Activated CD4-positive, alpha-beta T cell treated with anti-CD3 and anti-CD28 coated beads, Interleukin-2, amount 10 ng/mL, durations not matched to agents 24 days and 14 days (primary cell): ENCODE data around the gene ATRNL1. TPM values are rescaled to one million over a fixed set of nuclear protein-coding genes. Genes with fewer than 3 reads are reported as not detected.

Source experiments
- DNase-seq: peaks from one replicate; pipeline ENCODE4 v3.0.0; 2022
- H3K27ac Mint-ChIP-seq: one replicate; pipeline ENCODE4 v1.8.0; 2022; ENCODE audit warnings: mild to moderate bottlenecking, mixed read lengths
- H3K27me3 Mint-ChIP-seq: one replicate; pipeline ENCODE4 v1.8.0; 2022; ENCODE audit warnings: mixed read lengths
- H3K36me3 Mint-ChIP-seq: one replicate; pipeline ENCODE4 v1.8.0; 2022; ENCODE audit warnings: low read depth, mild to moderate bottlenecking, mixed read lengths
- H3K4me1 Mint-ChIP-seq: one replicate; pipeline ENCODE4 v1.8.0; 2021; ENCODE audit warnings: mixed read lengths
- H3K4me3 Mint-ChIP-seq: one replicate; pipeline ENCODE4 v1.8.0; 2022; ENCODE audit warnings: mild to moderate bottlenecking, moderate library complexity, mixed read lengths
- H3K9me3 Mint-ChIP-seq: one replicate; pipeline ENCODE4 v1.8.0; 2021; ENCODE audit warnings: mixed read lengths
- intact Hi-C: fragments of 100-400 bp; cut with micrococcal nuclease; formaldehyde crosslinking; loops from one replicate; pipeline ENCODE4 v1.15.1; 2023
- total RNA-seq: library from RNA; stranded (reverse); gene quantifications from 2 replicates; pipeline ENCODE4 v1.2.3, GENCODE V29; 2022

Gene ATRNL1
- total RNA-seq, 1 donor from 2014 or later, result 0.26 TPM

GRCh38 chr10:115981081-115981480, 887.9 kb downstream of the ATRNL1 start:
- Mint-ChIP-seq H3K4me1 (no peaks in the 10 kb centered on the region), H3K27ac (no peak overlapping the region), H3K36me3 (no peaks in the 10 kb centered on the region), H3K9me3 (no peaks in the 10 kb centered on the region), H3K4me3 (no peak overlapping the region), H3K27me3 (no peaks in the 10 kb centered on the region)
- intact Hi-C loops, result no loop called here
- DNase-seq, result no peak

- Mint-ChIP-seq H3K4me3 (no peak overlapping the region), H3K9me3 (no peaks in the 10 kb centered on the region)
Measured at GRCh38 chr10:115982076-115982475, 888.9 kb downstream of the ATRNL1 start.

GRCh38 chr10:115982526-115982925, 889.4 kb downstream of the ATRNL1 start:
- no peaks in the 10 kb centered on the region for H3K27me3 Mint-ChIP-seq
- no peaks in the 10 kb centered on the region for H3K36me3 Mint-ChIP-seq
- intact Hi-C loops, result no loop called here
- no peak for DNase-seq
- H3K9me3 Mint-ChIP-seq, result no peaks in the 10 kb centered on the region
- H3K4me3 Mint-ChIP-seq, result no peak overlapping the region
- no peak overlapping the region for H3K27ac Mint-ChIP-seq
- no peaks in the 10 kb centered on the region for H3K4me1 Mint-ChIP-seq

More at GRCh38 chr10:115982076-115982475, 888.9 kb downstream of the ATRNL1 start:
- intact Hi-C loops, result no loop called here
- H3K36me3 Mint-ChIP-seq, result no peaks in the 10 kb centered on the region
- H3K27me3 Mint-ChIP-seq, result no peaks in the 10 kb centered on the region
- no peak for DNase-seq
- no peaks in the 10 kb centered on the region for H3K4me1 Mint-ChIP-seq
- H3K27ac Mint-ChIP-seq, result no peak overlapping the region

GRCh38 chr10:115985786-115986185, 892.6 kb downstream of the ATRNL1 start:
- no peaks in the 10 kb centered on the region for H3K36me3 Mint-ChIP-seq
- intact Hi-C loops, result no loop called here
- no peak overlapping the region for H3K4me3 Mint-ChIP-seq
- DNase-seq, result no peak
- H3K9me3 Mint-ChIP-seq, result no peaks in the 10 kb centered on the region
- no peaks in the 10 kb centered on the region for H3K4me1 Mint-ChIP-seq
- no peak overlapping the region for H3K27ac Mint-ChIP-seq
- H3K27me3 Mint-ChIP-seq, result no peaks in the 10 kb centered on the region

GRCh38 chr10:115988380-115988779, 895.2 kb downstream of the ATRNL1 start:
- Mint-ChIP-seq H3K27ac (no peak overlapping the region), H3K4me3 (no peak overlapping the region), H3K4me1 (no peaks in the 10 kb centered on the region), H3K9me3 (no peaks in the 10 kb centered on the region), H3K36me3 (no peaks in the 10 kb centered on the region), H3K27me3 (no peaks in the 10 kb centered on the region)
- DNase-seq, result no peak
- intact Hi-C loops, result no loop called here

GRCh38 chr10:115989621-115990020, 896.5 kb downstream of the ATRNL1 start:
- intact Hi-C loops, result no loop called here
- Mint-ChIP-seq H3K4me1 (no peaks in the 10 kb centered on the region), H3K27ac (no peak overlapping the region), H3K9me3 (no peaks in the 10 kb centered on the region), H3K36me3 (no peaks in the 10 kb centered on the region), H3K4me3 (no peak overlapping the region), H3K27me3 (no peaks in the 10 kb centered on the region)
- no peak for DNase-seq

GRCh38 chr10:115992236-115992986, 899.2 kb downstream of the ATRNL1 start:
- H3K4me3 Mint-ChIP-seq, result no peak overlapping the region
- no peak overlapping the region for H3K27ac Mint-ChIP-seq
- no peaks in the 10 kb centered on the region for H3K9me3 Mint-ChIP-seq
- intact Hi-C loops, result no loop called here
- DNase-seq, result no peak
- no peaks in the 10 kb centered on the region for H3K36me3 Mint-ChIP-seq
- H3K4me1 Mint-ChIP-seq, result no peaks in the 10 kb centered on the region
- H3K27me3 Mint-ChIP-seq, result no peaks in the 10 kb centered on the region

- no peaks in the 10 kb centered on the region for H3K27me3 Mint-ChIP-seq
- H3K27ac Mint-ChIP-seq, result no peak overlapping the region
- no peaks in the 10 kb centered on the region for H3K36me3 Mint-ChIP-seq
- no peaks in the 10 kb centered on the region for H3K4me1 Mint-ChIP-seq
- no peaks in the 10 kb centered on the region for H3K9me3 Mint-ChIP-seq
- intact Hi-C loops, result no loop called here
- DNase-seq, result no peak
- no peak overlapping the region for H3K4me3 Mint-ChIP-seq
Measured at GRCh38 chr10:115996031-115996430, 902.9 kb downstream of the ATRNL1 start.

GRCh38 chr10:115998301-115998700, 905.1 kb downstream of the ATRNL1 start:
- Mint-ChIP-seq H3K4me1 (no peaks in the 10 kb centered on the region), H3K27me3 (no peaks in the 10 kb centered on the region), H3K36me3 (no peaks in the 10 kb centered on the region), H3K4me3 (no peak overlapping the region), H3K9me3 (no peaks in the 10 kb centered on the region), H3K27ac (no peak overlapping the region)
- intact Hi-C loops, result no loop called here
- DNase-seq, result no peak

Other genes starting within 250 kb of the ATRNL1 start
- 18.5 and 20.9 TPM in 2 replicates for gene TRUB1, start 155.2 kb upstream of the ATRNL1 start, total RNA-seq